Panc1 (cell line): ENCODE measurements around the gene GDE1. TPM values are rescaled to one million over a fixed set of nuclear protein-coding genes. Genes with fewer than 3 reads are reported as not detected.

ENCODE experiments used
- ATAC-seq: fragments of 200-7000 bp; cut with Tn5 transposase; 2 replicates; pipeline ENCODE4 v1.9.1; 2020; ENCODE audit warnings: mild to moderate bottlenecking, moderate library complexity
- BruUV-seq: library from RNA; stranded (reverse); fragments of 400-500 nt; replicated peaks from 2 replicates; lab custom pipeline; 2021; lab: Mats Ljungman, UMichigan
- CTCF ChIA-PET: fragments of 300-600 bp; sonication (Branson Sonifier 250); formaldehyde crosslinking; loops from one replicate; lab custom pipeline; 2022; ENCODE audit warnings: antibody characterized with exemption; lab: Charles Lee
- POLR2A ChIA-PET: fragments of 300-600 bp; sonication (Branson Sonifier 250); formaldehyde crosslinking; loops from one replicate; lab custom pipeline; 2022; ENCODE audit warnings: antibody characterized with exemption; lab: Charles Lee
- DNase-seq: peaks from one replicate; pipeline ENCODE4 v3.0.0-alpha.2; 2010; ENCODE audit warnings: low read depth, low spot score
- H3K27ac ChIP-seq: 2 replicates; pipeline ENCODE4 v1.5.1; 2011; ENCODE audit warnings: mild to moderate bottlenecking, low read length, inconsistent platforms
- H3K27me3 ChIP-seq: fragments of 200-500 bp; sonication (Bioruptor generic); 2 replicates; pipeline ENCODE4 v1.6.0; 2014; ENCODE audit warnings: low read length, inconsistent platforms; ENCODE audit not compliant: control insufficient read depth, insufficient read depth
- H3K36me3 ChIP-seq: fragments of 200-500 bp; sonication (Bioruptor generic); 2 replicates; pipeline ENCODE4 v1.5.1; 2014; ENCODE audit warnings: inconsistent platforms, mild to moderate bottlenecking, low read length, moderate library complexity; ENCODE audit not compliant: control insufficient read depth, insufficient read depth
- H3K4me1 ChIP-seq: 2 replicates; pipeline ENCODE4 v1.5.1; 2011; ENCODE audit warnings: inconsistent platforms, mild to moderate bottlenecking, low read length, moderate library complexity; ENCODE audit not compliant: control insufficient read depth, insufficient read depth
- H3K4me3 ChIP-seq, 2 experiments: 2 replicates each; pipeline ENCODE4 v1.5.1; 2011 to 2012; ENCODE audit warnings: low read depth in 2 of 2, low read length in 2 of 2, mild to moderate bottlenecking in 2 of 2, inconsistent platforms in 1 of 2, moderate library complexity in 1 of 2
- H3K9me3 ChIP-seq: fragments of 200-500 bp; sonication (Bioruptor generic); 2 replicates; pipeline ENCODE4 v1.5.1; 2014; ENCODE audit warnings: low read depth, mild to moderate bottlenecking, inconsistent platforms, low read length, moderate library complexity; ENCODE audit not compliant: control insufficient read depth, insufficient read depth
- POLR2AphosphoS5 ChIP-seq: IDR thresholded peaks from 2 replicates; pipeline ENCODE4 v1.6.1; 2012; ENCODE audit warnings: mild to moderate bottlenecking, low read depth, low read length, moderate library complexity
- SIN3A ChIP-seq: IDR thresholded peaks from 2 replicates; pipeline ENCODE4 v1.6.1; 2012; ENCODE audit warnings: low read depth, mild to moderate bottlenecking, low read length, moderate library complexity, borderline replicate concordance; ENCODE audit not compliant: insufficient read depth
- TCF7L2 ChIP-seq: IDR thresholded peaks from 2 replicates; pipeline ENCODE4 v1.6.1; 2011; ENCODE audit warnings: mild to moderate bottlenecking, low read depth, low read length, inconsistent platforms
- in situ Hi-C: cut with HindIII; loops from 2 replicates; pipeline ENCODE4 v1.10.0; 2016; ENCODE audit warnings: low sequenced_read_pairs, low pct_unique_long_range_greater_than_20kb
- intact Hi-C: fragments of 100-400 bp; cut with micrococcal nuclease; formaldehyde crosslinking; loops from one replicate; pipeline ENCODE4 v1.10.0; 2022; ENCODE audit not compliant: unreplicated experiment
- total RNA-seq: library from RNA; stranded (reverse); gene quantifications from one replicate; pipeline ENCODE4 v1.2.1, GENCODE V29; 2021; ENCODE audit not compliant: unreplicated experiment
- TF ChIP-seq, protein P1 (sequence below), 2 experiments: IDR thresholded peaks; 2 replicates each; pipeline ENCODE4 v1.6.1; 2011 to 2012; ENCODE audit warnings: low read depth in 2 of 2, control low read depth in 1 of 2, low read length in 1 of 2, mild to moderate bottlenecking in 1 of 2, moderate library complexity in 1 of 2; ENCODE audit not compliant: insufficient read depth in 1 of 2
- TF ChIP-seq, protein P2 (sequence below): fragments of 450-650 bp; IDR thresholded peaks from 2 replicates; pipeline ENCODE4 v1.5.1; 2017; ENCODE audit warnings: mild to moderate bottlenecking

GDE1 gene
- total RNA-seq, 1 experiment from 2014 or later, result 135 TPM

DNA sequence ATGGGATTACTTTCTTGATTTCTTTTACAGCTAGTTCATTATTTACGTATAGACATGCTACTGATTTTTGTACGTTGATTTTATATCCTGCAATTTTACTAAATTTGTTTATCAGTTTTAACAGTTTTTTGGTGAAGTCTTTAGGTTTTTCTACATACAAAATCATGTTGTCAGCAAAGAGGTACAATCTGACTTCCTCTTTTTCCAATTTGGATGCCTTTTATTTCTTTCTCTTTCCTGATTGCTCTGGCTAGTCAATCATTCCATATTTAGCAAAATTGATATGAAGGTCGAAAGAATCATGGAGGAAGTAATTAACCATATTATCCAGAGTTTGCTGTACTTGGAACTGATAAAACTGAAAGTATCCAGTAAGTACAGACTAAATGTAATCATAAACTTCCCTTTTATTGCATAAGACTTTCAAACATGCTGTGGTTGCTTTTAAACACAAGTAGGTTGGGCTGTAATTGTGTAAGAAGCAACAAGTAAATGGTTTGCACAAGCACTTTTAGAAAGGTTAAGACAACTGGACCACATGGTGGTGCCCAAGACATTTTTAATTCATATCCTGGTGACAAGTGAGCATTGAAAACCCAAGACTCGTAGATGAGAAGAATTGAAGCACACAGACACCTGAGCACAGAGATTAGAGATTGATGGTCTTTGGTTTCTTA lies 8.4 kb downstream of the GDE1 start:
- ChIA-PET POLR2A (no interaction called here), CTCF (no interaction called here)
- ATAC-seq (no peak), DNase-seq (no peak)
- H3K4me3 ChIP-seq, result no peak overlapping the region
- H3K27ac ChIP-seq, result no peak overlapping the region
- peaks cover 28% of the 10 kb centered on the region for H3K36me3 ChIP-seq
- no peaks in the 10 kb centered on the region for H3K27me3 ChIP-seq
- no peaks in the 10 kb centered on the region for H3K4me1 ChIP-seq
- no TSS peak for BruUV-seq
- TF ChIP-seq POLR2AphosphoS5 (no peak), TCF7L2 (no peak), SIN3A (no peak)
- TF ChIP-seq, protein P1, sequence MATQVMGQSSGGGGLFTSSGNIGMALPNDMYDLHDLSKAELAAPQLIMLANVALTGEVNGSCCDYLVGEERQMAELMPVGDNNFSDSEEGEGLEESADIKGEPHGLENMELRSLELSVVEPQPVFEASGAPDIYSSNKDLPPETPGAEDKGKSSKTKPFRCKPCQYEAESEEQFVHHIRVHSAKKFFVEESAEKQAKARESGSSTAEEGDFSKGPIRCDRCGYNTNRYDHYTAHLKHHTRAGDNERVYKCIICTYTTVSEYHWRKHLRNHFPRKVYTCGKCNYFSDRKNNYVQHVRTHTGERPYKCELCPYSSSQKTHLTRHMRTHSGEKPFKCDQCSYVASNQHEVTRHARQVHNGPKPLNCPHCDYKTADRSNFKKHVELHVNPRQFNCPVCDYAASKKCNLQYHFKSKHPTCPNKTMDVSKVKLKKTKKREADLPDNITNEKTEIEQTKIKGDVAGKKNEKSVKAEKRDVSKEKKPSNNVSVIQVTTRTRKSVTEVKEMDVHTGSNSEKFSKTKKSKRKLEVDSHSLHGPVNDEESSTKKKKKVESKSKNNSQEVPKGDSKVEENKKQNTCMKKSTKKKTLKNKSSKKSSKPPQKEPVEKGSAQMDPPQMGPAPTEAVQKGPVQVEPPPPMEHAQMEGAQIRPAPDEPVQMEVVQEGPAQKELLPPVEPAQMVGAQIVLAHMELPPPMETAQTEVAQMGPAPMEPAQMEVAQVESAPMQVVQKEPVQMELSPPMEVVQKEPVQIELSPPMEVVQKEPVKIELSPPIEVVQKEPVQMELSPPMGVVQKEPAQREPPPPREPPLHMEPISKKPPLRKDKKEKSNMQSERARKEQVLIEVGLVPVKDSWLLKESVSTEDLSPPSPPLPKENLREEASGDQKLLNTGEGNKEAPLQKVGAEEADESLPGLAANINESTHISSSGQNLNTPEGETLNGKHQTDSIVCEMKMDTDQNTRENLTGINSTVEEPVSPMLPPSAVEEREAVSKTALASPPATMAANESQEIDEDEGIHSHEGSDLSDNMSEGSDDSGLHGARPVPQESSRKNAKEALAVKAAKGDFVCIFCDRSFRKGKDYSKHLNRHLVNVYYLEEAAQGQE (IDR thresholded peaks at IDR 0.05; ENCODE audit: insufficient read depth in 1 of 2, low read depth in 2 of 2, low read length in 1 of 2), result no peak
- TF ChIP-seq, protein P2, sequence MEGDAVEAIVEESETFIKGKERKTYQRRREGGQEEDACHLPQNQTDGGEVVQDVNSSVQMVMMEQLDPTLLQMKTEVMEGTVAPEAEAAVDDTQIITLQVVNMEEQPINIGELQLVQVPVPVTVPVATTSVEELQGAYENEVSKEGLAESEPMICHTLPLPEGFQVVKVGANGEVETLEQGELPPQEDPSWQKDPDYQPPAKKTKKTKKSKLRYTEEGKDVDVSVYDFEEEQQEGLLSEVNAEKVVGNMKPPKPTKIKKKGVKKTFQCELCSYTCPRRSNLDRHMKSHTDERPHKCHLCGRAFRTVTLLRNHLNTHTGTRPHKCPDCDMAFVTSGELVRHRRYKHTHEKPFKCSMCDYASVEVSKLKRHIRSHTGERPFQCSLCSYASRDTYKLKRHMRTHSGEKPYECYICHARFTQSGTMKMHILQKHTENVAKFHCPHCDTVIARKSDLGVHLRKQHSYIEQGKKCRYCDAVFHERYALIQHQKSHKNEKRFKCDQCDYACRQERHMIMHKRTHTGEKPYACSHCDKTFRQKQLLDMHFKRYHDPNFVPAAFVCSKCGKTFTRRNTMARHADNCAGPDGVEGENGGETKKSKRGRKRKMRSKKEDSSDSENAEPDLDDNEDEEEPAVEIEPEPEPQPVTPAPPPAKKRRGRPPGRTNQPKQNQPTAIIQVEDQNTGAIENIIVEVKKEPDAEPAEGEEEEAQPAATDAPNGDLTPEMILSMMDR, result no peak
- intact Hi-C loops, result no loop called here
- H3K9me3 ChIP-seq, result no peaks in the 10 kb centered on the region
- in situ Hi-C loops, result no loop called here

DNA sequence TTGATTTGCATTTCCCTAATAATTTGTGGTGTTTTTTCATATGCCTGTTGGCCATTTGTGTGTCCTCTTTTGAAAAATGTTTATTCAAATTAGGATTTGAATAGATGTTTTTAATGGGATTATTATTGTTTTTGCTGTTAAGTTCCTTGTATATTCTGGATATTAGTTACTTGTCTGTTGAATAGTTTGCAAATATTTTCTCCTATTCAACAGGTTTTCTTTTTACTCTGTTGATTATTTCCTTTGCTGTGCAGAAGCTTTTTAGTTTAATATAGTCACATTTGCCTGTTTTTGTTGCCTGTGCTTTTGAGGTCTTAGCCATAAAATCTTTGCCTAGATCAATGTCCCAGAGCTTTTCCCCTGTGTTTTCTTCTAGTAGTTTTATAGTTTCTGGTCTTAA lies 9.6 kb downstream of the GDE1 start:
- Histone ChIP-seq H3K4me1 (no peaks in the 10 kb centered on the region), H3K4me3 (no peak overlapping the region), H3K27me3 (no peaks in the 10 kb centered on the region), H3K36me3 (peaks cover 29% of the 10 kb centered on the region), H3K27ac (no peak overlapping the region), H3K9me3 (no peaks in the 10 kb centered on the region)
- in situ Hi-C loops (no loop called here), intact Hi-C loops (no loop called here)
- DNase-seq (no peak), ATAC-seq (no peak)
- ChIA-PET CTCF (no interaction called here), POLR2A (no interaction called here)
- BruUV-seq, result no TSS peak
- TF ChIP-seq, protein P1 (IDR thresholded peaks at IDR 0.05; ENCODE audit: insufficient read depth in 1 of 2, low read depth in 2 of 2, low read length in 1 of 2), result no peak
- TF ChIP-seq, protein P2, result no peak
